ENCODE measurements around the gene IKBKE.

DNA sequence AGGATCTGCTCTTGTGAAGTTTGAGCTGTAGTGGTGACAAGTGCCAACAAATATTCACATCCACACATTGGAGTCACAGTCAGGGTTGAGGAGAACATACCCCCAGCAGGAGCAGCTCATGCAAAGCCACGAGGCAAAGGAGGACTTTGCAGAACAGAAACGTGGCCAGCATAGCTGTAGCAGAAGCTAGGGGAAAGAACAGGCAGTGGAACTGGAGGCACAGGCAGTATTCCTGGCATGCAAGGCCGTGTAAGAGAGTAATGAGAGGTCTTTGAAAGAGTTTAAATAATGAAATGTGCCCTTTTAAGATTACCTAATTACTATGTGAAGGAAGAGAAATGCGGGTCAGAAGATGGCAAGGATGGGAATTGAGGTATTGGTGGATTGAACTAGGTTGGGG lies 40.9 kb upstream of the IKBKE start:
- TF ChIP-seq POLR2AphosphoS5 (IDR thresholded peaks at IDR 0.05) (no peak), POLR2A (IDR thresholded peaks at IDR 0.05) (no peak)
- TF ChIP-seq, protein P1, sequence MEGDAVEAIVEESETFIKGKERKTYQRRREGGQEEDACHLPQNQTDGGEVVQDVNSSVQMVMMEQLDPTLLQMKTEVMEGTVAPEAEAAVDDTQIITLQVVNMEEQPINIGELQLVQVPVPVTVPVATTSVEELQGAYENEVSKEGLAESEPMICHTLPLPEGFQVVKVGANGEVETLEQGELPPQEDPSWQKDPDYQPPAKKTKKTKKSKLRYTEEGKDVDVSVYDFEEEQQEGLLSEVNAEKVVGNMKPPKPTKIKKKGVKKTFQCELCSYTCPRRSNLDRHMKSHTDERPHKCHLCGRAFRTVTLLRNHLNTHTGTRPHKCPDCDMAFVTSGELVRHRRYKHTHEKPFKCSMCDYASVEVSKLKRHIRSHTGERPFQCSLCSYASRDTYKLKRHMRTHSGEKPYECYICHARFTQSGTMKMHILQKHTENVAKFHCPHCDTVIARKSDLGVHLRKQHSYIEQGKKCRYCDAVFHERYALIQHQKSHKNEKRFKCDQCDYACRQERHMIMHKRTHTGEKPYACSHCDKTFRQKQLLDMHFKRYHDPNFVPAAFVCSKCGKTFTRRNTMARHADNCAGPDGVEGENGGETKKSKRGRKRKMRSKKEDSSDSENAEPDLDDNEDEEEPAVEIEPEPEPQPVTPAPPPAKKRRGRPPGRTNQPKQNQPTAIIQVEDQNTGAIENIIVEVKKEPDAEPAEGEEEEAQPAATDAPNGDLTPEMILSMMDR (IDR thresholded peaks at IDR 0.05) = no peak

All from prostate gland (tissue), 2 donors.